ENCODE results near the gene MAOA.

DNA sequence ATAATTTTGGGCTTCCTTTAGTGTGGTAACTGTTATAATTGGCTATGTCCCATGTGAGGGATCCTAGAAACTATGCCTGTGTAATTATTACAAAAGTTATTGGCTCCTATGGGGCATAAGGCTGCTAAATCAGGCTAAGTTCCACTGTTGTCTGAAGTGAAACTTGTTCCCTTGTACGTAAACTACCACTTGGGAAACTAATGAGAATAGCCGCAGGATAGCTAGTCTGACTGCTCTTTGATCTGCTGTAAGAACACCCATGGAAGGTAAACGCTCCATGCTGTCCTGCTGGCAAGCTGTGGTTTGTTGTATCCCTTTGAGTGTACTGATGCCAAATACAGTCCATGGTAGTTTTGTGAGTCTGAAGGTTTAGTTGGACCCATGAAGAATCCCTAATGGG is 9.3 kb upstream of the MAOA start:
- TF ChIP-seq, protein P1, sequence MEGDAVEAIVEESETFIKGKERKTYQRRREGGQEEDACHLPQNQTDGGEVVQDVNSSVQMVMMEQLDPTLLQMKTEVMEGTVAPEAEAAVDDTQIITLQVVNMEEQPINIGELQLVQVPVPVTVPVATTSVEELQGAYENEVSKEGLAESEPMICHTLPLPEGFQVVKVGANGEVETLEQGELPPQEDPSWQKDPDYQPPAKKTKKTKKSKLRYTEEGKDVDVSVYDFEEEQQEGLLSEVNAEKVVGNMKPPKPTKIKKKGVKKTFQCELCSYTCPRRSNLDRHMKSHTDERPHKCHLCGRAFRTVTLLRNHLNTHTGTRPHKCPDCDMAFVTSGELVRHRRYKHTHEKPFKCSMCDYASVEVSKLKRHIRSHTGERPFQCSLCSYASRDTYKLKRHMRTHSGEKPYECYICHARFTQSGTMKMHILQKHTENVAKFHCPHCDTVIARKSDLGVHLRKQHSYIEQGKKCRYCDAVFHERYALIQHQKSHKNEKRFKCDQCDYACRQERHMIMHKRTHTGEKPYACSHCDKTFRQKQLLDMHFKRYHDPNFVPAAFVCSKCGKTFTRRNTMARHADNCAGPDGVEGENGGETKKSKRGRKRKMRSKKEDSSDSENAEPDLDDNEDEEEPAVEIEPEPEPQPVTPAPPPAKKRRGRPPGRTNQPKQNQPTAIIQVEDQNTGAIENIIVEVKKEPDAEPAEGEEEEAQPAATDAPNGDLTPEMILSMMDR (IDR thresholded peaks at IDR 0.05; ENCODE audit: insufficient read depth, low read length, poor library complexity, severe bottlenecking): no peak
- TF ChIP-seq EZH2phosphoT487 (conservative IDR thresholded peaks at IDR 0.05; ENCODE audit: low read length): no peak
